GM18909 (cell line): ENCODE data around the gene MINAR2.

Experiments
- ATAC-seq: cut with Tn5 transposase; IDR thresholded peaks from one replicate; pipeline ENCODE4 v1.9.1; 2021; ENCODE audit warnings: mild to moderate bottlenecking; ENCODE audit not compliant: unreplicated experiment, poor library complexity

Gene MINAR2, protein sequence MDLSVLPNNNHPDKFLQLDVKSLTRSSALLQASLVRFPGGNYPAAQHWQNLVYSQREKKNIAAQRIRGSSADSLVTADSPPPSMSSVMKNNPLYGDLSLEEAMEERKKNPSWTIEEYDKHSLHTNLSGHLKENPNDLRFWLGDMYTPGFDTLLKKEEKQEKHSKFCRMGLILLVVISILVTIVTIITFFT

DNA sequence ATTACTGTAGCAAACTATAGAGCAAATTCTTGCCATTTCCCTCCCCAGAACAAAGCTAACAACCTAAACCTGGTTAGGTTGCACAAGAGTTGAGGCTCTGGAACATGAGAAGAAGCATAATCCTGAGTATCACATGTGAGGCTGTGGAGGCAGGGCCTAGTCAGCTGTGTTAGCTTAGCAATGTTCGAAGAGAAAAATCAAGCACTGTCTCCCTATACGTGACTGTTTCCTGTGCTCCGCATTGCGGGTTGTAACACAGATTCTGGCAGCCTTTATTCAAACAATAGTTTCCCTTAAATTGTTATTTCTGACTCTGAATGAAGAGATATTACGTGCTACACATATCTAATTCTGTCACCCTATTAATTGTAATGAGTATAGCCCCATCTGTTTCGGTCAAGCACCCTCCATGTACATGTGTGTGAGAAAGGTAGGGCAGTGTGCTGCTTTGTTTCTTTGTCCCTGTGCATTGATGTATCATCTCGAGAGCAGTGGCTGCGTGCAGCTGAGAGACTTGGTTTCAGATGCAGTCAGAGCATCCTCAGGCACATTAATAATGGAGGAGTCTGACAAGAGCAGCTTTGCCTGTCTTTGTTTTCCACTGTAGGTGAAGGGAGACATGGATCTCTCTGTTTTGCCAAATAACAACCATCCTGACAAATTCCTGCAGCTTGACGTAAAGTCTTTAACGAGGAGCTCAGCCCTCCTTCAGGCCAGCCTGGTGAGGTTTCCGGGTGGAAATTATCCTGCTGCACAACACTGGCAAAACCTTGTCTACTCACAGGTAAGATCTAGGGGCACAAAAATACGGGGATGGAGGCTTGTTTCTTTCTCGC, at the start of gene MINAR2:
TSS of gene MINAR2 (plus strand) at position 523 of the 836 bp plus-strand sequence. CDS start at position 620, 97 bp downstream.
- no peak for ATAC-seq

DNA sequence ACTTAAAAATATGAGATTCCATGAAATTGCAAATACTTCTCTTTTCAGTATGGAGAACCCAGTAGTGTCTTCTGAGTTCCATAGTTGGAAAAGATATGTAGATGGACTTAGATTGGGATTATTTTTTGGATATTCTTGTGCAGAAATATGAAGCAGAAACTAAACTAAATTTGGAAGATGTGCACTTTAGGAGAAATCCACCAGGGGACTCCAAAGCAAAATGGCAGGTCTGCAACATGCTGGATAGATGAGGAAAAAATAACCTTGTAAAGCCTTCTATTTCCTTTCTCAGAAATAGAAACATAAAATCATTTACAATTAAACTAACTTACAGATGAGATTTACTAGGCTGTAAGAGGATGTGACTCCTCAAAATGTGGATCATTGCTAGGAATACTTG, 49.2 kb upstream of the MINAR2 start:
- no peak for ATAC-seq

DNA sequence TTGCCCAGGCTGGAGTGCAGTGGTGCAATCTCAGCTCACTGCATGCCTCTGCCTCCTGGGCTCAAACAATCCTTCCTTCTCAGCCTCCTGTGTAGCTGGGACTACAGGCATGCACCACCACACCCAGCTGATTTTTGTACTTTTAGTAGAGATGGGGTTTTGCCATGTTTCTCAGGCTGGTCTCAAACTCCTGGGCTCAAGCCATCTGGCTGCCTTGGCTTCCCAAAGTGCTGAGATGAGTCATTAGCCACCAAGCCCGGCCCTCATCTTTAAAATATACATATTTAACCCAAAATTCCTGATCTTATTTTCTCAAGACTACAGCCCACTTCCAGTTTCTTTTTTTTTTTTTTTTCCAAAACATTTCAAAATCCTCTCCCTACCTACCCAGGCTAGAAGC, 31.7 kb upstream of the MINAR2 start:
- no peak for ATAC-seq

DNA sequence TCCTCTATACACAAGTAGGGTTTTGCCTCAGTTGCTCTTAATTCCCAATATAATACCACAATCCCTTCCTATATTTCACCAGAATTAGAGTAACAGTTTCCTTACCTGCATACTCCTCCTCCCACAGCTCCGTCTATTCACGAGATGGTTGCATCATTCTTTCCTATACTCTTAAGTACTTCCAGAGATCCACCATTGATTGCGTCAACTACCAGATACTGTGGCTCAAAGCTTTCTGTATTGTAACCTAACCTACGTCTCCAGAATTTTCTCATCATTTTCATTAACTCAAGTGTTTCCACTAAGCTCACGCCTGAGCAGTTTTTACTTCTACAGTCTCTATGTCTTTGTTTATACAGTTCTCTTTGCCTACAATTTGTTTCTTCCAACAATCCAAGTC, 31.2 kb upstream of the MINAR2 start:
- ATAC-seq: no peak

DNA sequence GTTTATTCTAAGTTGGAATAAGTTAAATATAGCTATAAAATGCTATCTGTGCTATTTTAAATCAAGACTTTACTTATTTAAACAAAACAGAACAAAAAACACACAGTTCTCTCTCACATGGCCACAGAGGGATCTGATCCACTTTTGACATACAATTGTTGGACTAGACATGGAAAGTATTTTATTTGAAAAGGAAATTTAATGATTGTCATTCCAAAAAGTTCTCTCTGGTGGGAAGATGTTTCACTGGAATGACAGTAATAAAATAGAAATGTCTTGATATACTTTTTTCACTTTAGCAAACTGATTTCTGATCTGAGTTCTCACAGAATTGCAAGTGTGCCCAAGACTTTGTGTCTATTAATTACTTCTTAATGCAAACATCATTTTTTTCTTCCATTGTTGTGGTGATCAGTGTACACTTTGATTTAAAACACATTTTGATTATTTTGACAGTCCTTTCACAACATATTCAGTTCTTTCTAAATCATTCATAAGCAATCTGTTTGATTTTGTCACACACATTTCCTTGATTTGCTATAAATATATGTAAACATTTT, 30.1 kb upstream of the MINAR2 start:
- ATAC-seq: no peak

DNA sequence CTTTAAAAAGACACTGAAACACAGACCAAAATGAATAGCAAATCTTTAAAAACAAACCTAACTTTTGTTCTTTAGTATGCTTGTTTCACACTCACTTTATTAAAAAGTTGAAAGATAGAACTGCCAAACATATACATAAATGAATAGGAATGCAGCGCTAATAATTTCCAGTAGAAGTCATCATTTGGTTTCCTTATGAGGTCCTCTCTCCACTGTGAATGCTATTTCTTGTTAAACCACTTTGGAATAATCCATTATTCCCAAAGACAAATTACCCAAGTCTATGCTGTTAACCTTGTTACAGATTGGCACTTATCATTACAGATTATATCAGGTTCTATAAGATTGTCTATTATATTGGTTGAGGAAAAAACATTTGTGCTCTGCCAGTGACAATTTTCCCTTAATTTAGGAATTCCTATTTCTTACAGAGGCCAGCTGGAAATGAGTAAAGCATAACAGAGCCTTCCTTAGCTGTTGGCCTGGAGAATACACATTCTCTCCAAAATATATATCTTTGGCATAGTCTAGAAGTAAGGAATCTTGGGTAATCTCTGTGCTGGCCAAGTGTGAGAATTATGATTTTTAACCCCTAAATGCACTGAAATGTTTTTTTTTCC, 29.3 kb upstream of the MINAR2 start:
- no peak for ATAC-seq

DNA sequence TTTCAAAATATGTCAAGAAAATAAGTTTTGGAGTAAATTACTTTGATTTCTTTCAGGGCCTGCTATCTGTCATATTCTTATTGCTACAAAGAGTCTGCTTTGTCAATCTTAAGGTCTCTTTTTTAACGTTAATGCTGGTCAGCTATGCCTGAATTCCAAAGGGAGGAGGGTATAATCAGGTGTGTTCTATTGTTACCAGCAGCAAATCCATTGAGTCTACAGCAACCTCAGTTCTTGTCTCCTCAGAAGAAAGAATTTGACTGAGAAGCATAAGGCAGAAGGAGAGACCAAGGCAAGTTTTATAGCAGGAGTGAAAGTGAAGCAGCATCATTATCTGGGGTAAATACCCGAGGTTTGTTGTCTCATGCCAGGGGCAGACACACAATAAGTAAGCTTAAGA, 23.7 kb upstream of the MINAR2 start:
- ATAC-seq: no peak

DNA sequence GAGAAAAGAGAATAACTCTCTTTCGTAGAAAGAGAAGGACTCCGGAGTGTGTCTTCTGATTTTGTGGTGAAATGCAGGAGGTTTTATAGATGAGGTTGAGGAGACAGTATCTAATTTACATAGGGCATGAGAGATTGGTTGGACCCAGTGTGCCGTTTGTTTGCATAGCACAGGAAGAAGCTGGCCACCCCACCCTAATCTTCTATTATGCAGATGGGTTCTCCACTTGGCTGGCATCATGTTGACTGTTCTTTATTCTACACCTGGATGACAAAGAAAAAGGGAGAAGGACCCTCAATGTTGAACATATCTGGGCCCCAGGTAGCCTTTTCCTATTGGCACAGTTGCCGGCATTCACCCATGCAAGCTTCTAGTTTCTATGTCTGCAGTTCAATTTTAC, 23.2 kb upstream of the MINAR2 start:
- no peak for ATAC-seq

DNA sequence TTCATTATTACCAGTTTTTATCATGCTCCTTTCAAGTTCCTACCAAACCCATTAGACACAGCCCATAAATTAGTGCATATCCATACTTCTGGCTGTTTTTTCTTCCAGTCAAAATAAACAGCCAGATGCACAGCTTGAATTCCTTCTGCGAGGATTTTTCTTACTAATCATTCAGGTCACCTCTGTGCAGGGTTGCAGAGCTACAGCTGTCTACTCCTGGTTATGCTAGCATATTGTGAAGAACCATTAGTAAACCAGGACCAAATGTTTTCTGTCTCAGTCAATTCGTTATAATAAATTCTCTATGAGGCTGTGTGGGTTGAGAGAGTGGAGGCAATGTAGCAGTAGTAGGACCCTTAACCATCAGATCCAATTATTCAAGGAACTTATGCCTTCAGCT, 8.1 kb upstream of the MINAR2 start:
- ATAC-seq: no peak

DNA sequence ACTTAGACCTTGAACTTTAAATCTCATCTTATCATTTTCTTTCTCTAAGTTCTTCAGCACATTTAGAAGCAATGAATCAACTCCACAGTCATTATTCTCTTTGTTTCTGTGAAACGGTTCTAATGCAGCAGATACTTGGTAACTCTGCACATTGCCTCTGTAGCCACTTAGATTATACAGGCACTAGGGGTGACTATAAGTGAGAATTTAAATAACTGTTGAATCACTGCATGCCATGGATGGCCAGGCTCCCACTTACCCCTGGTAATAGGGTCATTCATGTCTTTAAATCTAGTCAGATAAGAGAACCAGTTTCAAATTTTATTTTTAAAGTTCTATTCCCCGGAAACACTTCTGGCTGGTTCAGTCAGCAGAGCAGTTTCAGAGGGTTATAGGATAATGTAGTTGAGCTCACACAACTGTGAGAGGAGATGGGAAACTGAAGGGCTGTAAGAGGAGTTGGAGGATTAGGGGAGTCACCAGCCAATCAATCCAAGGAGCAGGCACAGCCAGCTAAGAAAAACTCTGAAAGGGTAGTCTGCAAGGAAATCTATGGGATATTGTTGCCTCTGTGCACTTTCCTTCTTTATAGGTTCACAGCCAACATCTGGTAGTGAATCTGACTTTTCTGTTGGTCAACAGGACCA, 4.2 kb upstream of the MINAR2 start:
- no peak for ATAC-seq

DNA sequence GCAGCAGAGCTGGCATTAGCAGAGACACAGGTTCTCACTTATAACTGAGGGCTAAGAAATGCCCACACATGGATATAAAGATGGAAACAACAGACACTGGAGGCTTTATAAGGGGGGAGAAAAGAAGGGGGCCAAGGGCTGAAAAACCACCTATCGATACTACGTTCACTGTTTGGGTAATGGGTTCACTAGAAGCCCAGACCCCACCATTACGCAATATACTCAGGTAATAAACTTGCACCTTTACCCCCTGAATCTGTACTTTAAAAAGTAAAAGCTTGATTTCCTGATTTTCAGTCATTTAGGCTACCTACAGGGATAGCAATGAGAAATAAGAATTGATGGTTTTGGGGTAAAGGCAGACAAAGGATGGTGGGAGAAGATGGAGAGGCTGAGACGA, 1.9 kb upstream of the MINAR2 start:
- ATAC-seq: no peak

DNA sequence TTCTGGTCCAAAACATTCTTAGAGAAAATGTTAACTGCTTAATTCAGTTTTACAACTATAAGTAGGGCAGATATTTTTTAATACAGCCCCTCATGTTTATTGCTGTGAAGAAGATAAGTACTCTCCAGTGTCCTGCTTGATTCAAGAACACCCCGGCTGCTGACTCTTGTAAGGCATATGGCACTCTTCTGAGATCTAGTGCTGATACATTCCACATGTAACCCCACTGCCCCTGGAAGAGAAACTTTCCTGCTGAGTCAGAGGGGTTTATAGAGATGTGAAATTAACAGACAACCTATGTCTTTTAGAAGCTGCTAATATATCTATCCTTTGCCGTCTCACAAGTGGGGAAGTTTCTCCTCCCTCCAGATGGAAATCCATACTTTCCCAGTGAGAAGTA, 1.0 kb upstream of the MINAR2 start:
- no peak for ATAC-seq

DNA sequence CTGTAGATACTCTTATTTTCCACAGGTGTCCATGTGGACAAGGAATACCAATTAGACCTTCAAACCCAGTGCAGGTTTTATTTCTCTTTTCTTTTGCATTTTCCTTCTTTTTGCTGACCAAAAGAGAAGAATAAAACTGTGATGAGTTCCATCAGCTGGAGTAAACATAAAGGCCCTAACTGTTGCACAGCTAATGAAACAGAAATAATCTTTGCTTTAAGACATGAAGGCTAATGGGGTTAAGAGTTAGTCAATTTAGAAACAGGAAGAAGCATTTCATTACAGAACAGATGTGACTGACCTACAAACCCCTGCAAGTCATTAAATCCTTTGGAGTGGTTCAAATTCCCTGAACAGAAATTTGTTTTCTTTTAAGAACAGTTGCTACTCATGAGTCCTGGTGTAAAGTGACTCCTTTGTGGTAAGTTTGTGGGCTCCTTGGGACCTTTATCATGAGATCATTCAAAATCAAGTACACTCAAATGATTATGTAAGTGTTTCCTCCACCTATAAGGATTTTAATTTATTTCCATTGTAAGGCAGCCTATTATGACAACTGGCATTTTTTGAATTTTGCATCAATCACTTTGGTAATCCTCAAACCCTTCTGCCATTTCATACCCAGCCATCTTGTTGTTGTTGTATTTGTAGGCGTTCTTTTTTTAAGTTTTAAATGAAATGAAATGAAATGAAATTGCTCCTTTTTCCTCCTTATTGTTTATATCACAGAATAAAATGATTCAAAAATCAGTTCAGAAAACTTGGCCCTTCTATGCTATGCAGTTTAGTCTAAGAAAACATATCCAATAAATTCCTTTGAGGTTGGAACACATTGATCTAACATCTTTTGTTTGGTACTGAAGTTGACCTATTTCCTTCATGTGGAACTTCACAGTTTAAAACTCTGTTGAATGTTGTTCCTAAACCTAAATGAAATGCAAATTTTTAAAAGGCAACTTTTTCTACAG, 1.3 kb downstream of the MINAR2 start:
- ATAC-seq: no peak

DNA sequence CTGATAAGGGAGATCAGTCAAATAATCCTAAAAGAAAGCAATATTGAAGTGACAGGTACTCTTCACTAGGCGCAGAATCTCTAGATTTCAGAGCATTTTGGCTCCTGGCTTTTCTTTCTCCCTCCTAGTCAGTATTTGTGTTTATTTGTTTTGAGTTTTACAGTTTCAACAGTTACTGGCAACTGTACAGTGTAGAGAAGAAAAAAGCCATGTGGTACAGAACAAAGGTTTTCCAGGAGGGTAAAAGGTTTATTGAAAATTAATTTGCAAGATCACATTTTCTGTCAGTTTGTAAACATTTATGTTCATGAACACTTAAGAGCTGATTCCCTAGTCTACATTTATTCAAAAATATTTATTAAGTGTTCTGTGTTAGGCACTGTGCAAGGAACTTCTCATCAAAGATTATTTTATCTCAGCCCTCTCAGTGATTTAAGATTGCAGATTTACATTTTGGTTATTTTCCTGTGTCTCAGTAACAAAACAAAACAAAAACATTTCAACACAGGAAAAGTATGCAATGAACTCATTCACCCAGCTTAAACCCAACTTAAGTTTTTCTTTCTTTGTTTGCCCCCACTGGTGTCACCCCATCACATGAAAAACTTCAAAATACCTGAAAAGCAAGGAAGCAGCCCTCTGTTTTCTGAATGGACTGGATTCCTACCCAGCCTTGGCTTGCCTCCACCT, 12.9 kb downstream of the MINAR2 start:
- no peak for ATAC-seq

DNA sequence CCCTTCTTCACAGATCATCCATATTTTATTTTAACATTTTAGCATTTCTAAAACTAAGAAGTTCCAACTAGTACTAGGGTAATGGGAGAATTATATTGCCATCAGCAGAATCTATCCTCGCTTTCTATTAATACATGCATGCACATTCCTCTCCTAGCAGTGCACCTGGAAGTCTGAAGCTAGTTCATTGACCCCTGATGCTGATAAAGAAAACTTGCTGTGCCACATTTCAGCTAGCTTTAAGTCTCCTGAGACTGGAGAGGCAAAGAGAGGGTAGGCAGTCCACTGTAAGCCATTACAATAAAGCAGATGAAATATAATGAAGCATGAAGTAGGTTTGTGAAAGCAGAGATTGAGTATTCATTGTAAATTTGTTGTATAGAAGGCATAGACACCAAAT, 15.8 kb downstream of the MINAR2 start:
- ATAC-seq: no peak

DNA sequence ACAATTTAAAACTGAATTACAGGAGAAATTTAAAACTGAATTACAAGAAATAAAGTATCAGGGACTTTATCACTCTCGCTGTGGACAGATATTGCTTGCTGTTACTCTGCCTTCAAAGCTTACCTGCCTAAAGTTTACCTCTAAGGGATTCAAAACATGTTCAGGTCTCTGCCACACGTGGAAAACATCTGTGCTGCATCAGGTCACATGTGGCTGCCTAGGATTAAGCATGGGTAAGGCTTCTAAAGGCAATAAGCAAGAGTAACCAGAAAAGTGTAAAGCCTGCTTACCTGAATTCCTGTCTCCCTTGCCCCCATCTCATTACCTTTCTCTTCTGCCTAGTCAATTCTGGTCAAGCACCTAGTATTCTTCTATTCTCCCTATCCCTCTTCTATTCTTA, 18.9 kb downstream of the MINAR2 start:
- ATAC-seq: no peak

DNA sequence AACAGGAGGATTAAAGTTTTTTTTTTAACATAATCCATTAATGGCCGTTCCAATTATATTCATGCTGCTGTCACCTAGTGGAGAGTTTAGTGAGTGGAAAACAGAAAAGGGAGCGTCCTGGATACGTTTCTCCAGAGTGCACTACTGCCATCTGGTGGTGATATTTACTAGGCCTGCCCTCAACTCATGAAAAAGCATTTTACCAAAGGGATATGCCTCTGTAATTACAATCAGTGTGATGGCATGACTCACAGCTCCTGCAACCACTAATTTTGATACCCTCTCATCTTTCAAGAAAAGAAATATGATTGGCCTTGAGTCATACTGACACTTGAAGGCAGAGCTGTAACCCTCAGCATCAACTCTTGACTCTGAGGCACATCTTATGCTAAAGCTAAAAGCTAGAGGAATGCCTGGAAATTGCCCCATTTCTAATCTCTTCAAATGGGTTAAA, 20.1 kb downstream of the MINAR2 start:
- ATAC-seq: peak; percentile 93

DNA sequence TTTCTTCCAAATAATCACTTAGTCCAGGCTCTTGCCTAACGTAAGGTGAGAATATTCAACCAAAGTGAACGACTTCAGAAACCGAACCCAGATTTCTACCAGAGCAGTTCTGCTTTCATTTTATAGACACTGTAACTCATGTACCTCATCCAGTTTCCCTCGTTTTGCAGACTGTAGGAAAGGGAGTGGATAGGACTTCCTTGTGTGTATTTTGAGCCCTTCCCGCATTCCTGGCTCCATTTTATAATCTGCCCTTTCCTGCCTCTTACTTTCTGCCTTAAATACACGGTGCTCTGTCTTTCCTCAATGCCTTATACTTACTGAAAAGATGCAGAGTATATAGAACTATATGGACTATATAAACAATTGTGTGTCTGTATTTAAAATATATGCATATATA, 20.8 kb downstream of the MINAR2 start:
- no peak for ATAC-seq
